Gastroesophageal sphincter (tissue), 3 donors: Measurements from ENCODE around the gene SHISA6.

ENCODE experiments used
- EP300 ChIP-seq: sonication (generic); formaldehyde crosslinking; IDR thresholded peaks from one replicate; pipeline ENCODE4 v1.6.1; 2017; ENCODE audit warnings: antibody characterized with exemption, mild to moderate bottlenecking
- POLR2A ChIP-seq, 2 donors: fragments of 450-650 bp; IDR thresholded peaks; one replicate each; pipeline ENCODE4 v1.6.1; 2017; ENCODE audit warnings: antibody characterized with exemption in 2 of 2, mild to moderate bottlenecking in 2 of 2, moderate library complexity in 1 of 2
- POLR2AphosphoS5 ChIP-seq: sonication (generic); formaldehyde crosslinking; IDR thresholded peaks from one replicate; pipeline ENCODE4 v1.6.1; 2017; ENCODE audit warnings: antibody characterized with exemption
- TF ChIP-seq, protein P1 (sequence below), 4 experiments: fragments of 200-600 bp in 2 of 4; fragments of 450-650 bp in 2 of 4; sonication (generic) in 1 of 4; IDR thresholded peaks; one replicate each; pipeline ENCODE4 v1.5.1; 2017 to 2019; ENCODE audit warnings: antibody characterized with exemption in 4 of 4, mild to moderate bottlenecking in 2 of 4, moderate library complexity in 2 of 4

GRCh38 chr17:11287791-11288190, 46.8 kb downstream of the SHISA6 start:
- TF ChIP-seq, protein P1, sequence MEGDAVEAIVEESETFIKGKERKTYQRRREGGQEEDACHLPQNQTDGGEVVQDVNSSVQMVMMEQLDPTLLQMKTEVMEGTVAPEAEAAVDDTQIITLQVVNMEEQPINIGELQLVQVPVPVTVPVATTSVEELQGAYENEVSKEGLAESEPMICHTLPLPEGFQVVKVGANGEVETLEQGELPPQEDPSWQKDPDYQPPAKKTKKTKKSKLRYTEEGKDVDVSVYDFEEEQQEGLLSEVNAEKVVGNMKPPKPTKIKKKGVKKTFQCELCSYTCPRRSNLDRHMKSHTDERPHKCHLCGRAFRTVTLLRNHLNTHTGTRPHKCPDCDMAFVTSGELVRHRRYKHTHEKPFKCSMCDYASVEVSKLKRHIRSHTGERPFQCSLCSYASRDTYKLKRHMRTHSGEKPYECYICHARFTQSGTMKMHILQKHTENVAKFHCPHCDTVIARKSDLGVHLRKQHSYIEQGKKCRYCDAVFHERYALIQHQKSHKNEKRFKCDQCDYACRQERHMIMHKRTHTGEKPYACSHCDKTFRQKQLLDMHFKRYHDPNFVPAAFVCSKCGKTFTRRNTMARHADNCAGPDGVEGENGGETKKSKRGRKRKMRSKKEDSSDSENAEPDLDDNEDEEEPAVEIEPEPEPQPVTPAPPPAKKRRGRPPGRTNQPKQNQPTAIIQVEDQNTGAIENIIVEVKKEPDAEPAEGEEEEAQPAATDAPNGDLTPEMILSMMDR (IDR thresholded peaks at IDR 0.05): no peak
- TF ChIP-seq EP300: no peak
- no peak for TF ChIP-seq POLR2A (IDR thresholded peaks at IDR 0.05)
- no peak for TF ChIP-seq POLR2AphosphoS5
